Upper lobe of left lung (tissue), 4 donors: Measurements from ENCODE around the gene DDHD1.

Source experiments
- POLR2A ChIP-seq, 4 donors: fragments of 450-650 bp; IDR thresholded peaks; one replicate each; pipeline ENCODE4 v1.5.1; 2016 to 2017; ENCODE audit warnings: antibody characterized with exemption in 4 of 4, mild to moderate bottlenecking in 2 of 4
- POLR2AphosphoS5 ChIP-seq, 2 donors: sonication (generic); formaldehyde crosslinking; IDR thresholded peaks; one replicate each; pipeline ENCODE4 v1.5.1; 2017; ENCODE audit warnings: antibody characterized with exemption in 2 of 2
- TF ChIP-seq, protein P1 (sequence below), 6 experiments: fragments of 450-650 bp in 4 of 6; fragments of 200-600 bp in 2 of 6; sonication (generic) in 2 of 6; IDR thresholded peaks; one replicate each; pipeline ENCODE4 v1.5.1; 2016 to 2019; ENCODE audit warnings: antibody characterized with exemption in 6 of 6

DNA sequence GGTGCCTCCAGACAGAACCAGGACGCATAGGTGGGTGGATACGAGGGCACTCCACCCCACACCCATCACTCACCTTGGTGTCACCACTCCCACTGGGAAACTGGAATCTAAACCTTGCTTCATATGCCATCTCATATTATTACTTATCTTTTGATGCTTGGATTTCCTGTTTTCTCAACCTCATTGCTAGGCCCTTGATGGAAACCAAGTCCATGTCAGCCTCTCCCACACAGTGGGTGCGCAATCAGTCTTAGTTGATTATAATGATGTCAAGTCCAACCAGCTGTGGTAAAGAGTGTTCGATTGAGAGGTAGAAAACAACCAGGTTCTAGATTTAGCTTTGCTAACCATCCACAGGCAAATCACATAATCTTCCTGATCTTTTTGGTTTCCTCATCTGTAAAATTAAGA, 584 bp upstream of the DDHD1 start:
- TF ChIP-seq, protein P1, sequence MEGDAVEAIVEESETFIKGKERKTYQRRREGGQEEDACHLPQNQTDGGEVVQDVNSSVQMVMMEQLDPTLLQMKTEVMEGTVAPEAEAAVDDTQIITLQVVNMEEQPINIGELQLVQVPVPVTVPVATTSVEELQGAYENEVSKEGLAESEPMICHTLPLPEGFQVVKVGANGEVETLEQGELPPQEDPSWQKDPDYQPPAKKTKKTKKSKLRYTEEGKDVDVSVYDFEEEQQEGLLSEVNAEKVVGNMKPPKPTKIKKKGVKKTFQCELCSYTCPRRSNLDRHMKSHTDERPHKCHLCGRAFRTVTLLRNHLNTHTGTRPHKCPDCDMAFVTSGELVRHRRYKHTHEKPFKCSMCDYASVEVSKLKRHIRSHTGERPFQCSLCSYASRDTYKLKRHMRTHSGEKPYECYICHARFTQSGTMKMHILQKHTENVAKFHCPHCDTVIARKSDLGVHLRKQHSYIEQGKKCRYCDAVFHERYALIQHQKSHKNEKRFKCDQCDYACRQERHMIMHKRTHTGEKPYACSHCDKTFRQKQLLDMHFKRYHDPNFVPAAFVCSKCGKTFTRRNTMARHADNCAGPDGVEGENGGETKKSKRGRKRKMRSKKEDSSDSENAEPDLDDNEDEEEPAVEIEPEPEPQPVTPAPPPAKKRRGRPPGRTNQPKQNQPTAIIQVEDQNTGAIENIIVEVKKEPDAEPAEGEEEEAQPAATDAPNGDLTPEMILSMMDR (IDR thresholded peaks at IDR 0.05) = no peak
- TF ChIP-seq POLR2AphosphoS5 (IDR thresholded peaks at IDR 0.05) = no peak
- TF ChIP-seq POLR2A (IDR thresholded peaks at IDR 0.05) = no peak
